ENCODE measurements around the gene CCDC183. TPM values are rescaled to one million over a fixed set of nuclear protein-coding genes. Genes with fewer than 3 reads are reported as not detected.
A peak's percentile ranks its signal among the peaks of the same experiment; 100 is the strongest.
"Not testable (repeated sequence)": the region's sequence is repeated elsewhere in the genome, so short reads cannot be mapped to it uniquely, and the experiment has no call there.

The CCDC183 gene
- polyA plus RNA-seq, 1 donor from 2014 or later, result 5.5 TPM

DNA sequence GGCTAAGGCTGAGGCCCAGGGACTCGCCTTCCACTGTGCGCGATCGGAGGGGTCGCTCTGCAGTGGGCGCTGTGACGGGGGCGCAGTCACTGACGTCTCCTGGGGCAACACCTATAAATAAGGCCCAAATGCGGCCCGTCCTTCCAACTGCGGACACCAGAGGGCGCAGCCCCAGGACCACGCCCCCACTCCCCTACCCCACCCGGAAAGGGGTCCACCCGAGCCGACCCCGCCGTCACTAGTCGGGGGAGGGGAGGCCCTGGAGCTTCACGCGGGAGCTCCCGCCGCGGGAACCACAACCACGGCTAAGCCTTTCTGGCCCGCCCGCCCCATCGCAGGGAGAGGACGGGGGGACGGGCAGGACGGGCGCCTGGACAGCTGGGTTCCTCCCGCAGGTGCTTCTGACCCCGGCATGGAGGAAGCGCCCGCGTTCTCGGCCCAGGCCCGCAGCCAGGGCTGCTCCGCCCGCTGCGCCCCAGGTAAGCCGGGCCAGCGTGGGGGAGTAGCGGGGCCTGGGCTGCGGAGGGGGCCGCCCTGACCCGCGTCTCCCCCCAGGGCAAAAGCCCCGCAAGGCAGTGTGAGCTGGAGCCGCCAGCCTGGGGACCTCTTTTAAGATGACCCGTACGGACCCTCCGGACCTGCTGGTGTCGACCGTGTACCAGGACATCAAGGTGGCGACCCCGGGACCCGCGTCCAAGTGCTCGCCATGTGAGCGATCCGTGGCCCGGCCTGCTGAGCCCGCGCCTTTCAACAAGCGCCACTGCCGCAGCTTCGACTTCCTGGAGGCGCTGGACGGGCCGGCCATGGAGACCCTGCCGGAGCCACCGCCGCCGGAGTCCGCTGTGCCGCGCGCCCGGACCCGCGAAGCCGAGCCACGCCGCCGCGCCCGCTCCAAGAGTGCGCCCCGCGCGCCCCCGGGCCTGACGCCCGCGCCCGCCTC lies 47.9 kb downstream of the CCDC183 start:
- H2AFZ ChIP-seq (ENCODE audit: low read depth, low read length); H4K20me1 ChIP-seq (ENCODE audit: insufficient read depth); H3K9ac ChIP-seq (ENCODE audit: low read length); H3K27ac ChIP-seq (ENCODE audit: low read length); H3K79me2 ChIP-seq (replicated peaks; ENCODE audit: insufficient read depth, low read length); H3F3A ChIP-seq (ENCODE audit: insufficient read depth, low read length, poor library complexity, severe bottlenecking); H3K4me2 ChIP-seq (ENCODE audit: low read length); H3K9me2 ChIP-seq (ENCODE audit: insufficient read depth, low read length); H3K36me3 ChIP-seq (ENCODE audit: insufficient read depth, low read length); H3K9me3 ChIP-seq (ENCODE audit: low read length); H3K27me3 ChIP-seq (ENCODE audit: insufficient read depth, low read depth, low read length): not testable (repeated sequence)
- peak overlapping the region; percentile 76 for H3K4me3 ChIP-seq (ENCODE audit: low read length)
- TF ChIP-seq, protein P1, sequence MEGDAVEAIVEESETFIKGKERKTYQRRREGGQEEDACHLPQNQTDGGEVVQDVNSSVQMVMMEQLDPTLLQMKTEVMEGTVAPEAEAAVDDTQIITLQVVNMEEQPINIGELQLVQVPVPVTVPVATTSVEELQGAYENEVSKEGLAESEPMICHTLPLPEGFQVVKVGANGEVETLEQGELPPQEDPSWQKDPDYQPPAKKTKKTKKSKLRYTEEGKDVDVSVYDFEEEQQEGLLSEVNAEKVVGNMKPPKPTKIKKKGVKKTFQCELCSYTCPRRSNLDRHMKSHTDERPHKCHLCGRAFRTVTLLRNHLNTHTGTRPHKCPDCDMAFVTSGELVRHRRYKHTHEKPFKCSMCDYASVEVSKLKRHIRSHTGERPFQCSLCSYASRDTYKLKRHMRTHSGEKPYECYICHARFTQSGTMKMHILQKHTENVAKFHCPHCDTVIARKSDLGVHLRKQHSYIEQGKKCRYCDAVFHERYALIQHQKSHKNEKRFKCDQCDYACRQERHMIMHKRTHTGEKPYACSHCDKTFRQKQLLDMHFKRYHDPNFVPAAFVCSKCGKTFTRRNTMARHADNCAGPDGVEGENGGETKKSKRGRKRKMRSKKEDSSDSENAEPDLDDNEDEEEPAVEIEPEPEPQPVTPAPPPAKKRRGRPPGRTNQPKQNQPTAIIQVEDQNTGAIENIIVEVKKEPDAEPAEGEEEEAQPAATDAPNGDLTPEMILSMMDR (IDR thresholded peaks at IDR 0.05; ENCODE audit: poor library complexity, severe bottlenecking), result peak; percentile 50

- Histone ChIP-seq H3K27ac (ENCODE audit: low read length) (no peak overlapping the region), H3K79me2 (replicated peaks; ENCODE audit: insufficient read depth, low read length) (no peaks in the 10 kb centered on the region), H3K4me3 (ENCODE audit: low read length) (no peak overlapping the region), H3F3A (ENCODE audit: insufficient read depth, low read length, poor library complexity, severe bottlenecking) (no peaks in the 10 kb centered on the region), H2AFZ (ENCODE audit: low read depth, low read length) (no peak overlapping the region), H3K36me3 (ENCODE audit: insufficient read depth, low read length) (no peaks in the 10 kb centered on the region), H3K9ac (ENCODE audit: low read length) (no peak overlapping the region), H3K9me2 (ENCODE audit: insufficient read depth, low read length) (no peaks in the 10 kb centered on the region), H3K4me2 (ENCODE audit: low read length) (no peak overlapping the region), H4K20me1 (ENCODE audit: insufficient read depth) (no peaks in the 10 kb centered on the region), H3K27me3 (ENCODE audit: insufficient read depth, low read depth, low read length) (no peaks in the 10 kb centered on the region), H3K9me3 (ENCODE audit: low read length) (no peaks in the 10 kb centered on the region)
- TF ChIP-seq SMC3 (conservative IDR thresholded peaks at IDR 0.05; ENCODE audit: poor library complexity), result no peak
- no peak for TF ChIP-seq EZH2 (IDR thresholded peaks at IDR 0.05; ENCODE audit: borderline replicate concordance, insufficient read depth, low read length, poor library complexity, severe bottlenecking)
- no peak for TF ChIP-seq POLR2AphosphoS5 (IDR thresholded peaks at IDR 0.05)
- TF ChIP-seq, protein P1 (IDR thresholded peaks at IDR 0.05; ENCODE audit: poor library complexity, severe bottlenecking), result no peak
- TF ChIP-seq RAD21 (conservative IDR thresholded peaks at IDR 0.05), result no peak
- TF ChIP-seq, protein P2, sequence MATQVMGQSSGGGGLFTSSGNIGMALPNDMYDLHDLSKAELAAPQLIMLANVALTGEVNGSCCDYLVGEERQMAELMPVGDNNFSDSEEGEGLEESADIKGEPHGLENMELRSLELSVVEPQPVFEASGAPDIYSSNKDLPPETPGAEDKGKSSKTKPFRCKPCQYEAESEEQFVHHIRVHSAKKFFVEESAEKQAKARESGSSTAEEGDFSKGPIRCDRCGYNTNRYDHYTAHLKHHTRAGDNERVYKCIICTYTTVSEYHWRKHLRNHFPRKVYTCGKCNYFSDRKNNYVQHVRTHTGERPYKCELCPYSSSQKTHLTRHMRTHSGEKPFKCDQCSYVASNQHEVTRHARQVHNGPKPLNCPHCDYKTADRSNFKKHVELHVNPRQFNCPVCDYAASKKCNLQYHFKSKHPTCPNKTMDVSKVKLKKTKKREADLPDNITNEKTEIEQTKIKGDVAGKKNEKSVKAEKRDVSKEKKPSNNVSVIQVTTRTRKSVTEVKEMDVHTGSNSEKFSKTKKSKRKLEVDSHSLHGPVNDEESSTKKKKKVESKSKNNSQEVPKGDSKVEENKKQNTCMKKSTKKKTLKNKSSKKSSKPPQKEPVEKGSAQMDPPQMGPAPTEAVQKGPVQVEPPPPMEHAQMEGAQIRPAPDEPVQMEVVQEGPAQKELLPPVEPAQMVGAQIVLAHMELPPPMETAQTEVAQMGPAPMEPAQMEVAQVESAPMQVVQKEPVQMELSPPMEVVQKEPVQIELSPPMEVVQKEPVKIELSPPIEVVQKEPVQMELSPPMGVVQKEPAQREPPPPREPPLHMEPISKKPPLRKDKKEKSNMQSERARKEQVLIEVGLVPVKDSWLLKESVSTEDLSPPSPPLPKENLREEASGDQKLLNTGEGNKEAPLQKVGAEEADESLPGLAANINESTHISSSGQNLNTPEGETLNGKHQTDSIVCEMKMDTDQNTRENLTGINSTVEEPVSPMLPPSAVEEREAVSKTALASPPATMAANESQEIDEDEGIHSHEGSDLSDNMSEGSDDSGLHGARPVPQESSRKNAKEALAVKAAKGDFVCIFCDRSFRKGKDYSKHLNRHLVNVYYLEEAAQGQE (IDR thresholded peaks at IDR 0.05; ENCODE audit: borderline replicate concordance), result no peak
- no peak for TF ChIP-seq EP300 (conservative IDR thresholded peaks at IDR 0.05; ENCODE audit: poor library complexity, severe bottlenecking)
- no peak for TF ChIP-seq MXI1 (conservative IDR thresholded peaks at IDR 0.05; ENCODE audit: poor library complexity, severe bottlenecking)
- TF ChIP-seq TAF1 (IDR thresholded peaks at IDR 0.05; ENCODE audit: low read depth), result no peak
Observed at GRCh38 chr9:136844761-136845464, 48.8 kb downstream of the CCDC183 start.

All from neural cell (in vitro differentiated cells).